OCI-LY7 (cell line): ENCODE data around the gene MARK2. TPM values are rescaled to one million over a fixed set of nuclear protein-coding genes. Genes with fewer than 3 reads are reported as not detected.

Experiments used
- BruUV-seq: library from RNA; stranded (reverse); fragments of 400-500 nt; replicated peaks from 2 replicates; lab custom pipeline; 2021; lab: Mats Ljungman, UMichigan
- CTCF ChIA-PET: fragments of 300-600 bp; sonication (Branson Sonifier 250); formaldehyde crosslinking; loops from one replicate; lab custom pipeline; 2022; ENCODE audit warnings: antibody characterized with exemption; ENCODE audit not compliant: unreplicated experiment; lab: Charles Lee
- POLR2A ChIA-PET: fragments of 300-600 bp; sonication (Branson Sonifier 250); formaldehyde crosslinking; loops from one replicate; lab custom pipeline; 2022; ENCODE audit warnings: antibody characterized with exemption; lab: Charles Lee
- DNase-seq: peaks from one replicate; pipeline ENCODE4 v3.0.0-alpha.2; 2015; ENCODE audit warnings: low spot score
- H2AFZ ChIP-seq: fragments of 200-600 bp; sonication (generic), shearing (Covaris generic); 2 replicates; pipeline ENCODE4 v1.6.1; 2014; ENCODE audit warnings: mild to moderate bottlenecking, antibody characterized with exemption, low read length, moderate library complexity
- H3K27ac ChIP-seq: fragments of 200-600 bp; sonication (generic); 2 replicates; pipeline ENCODE4 v1.5.1; 2014; ENCODE audit warnings: mixed run types, low read depth, mild to moderate bottlenecking, moderate library complexity, low read length, inconsistent platforms; ENCODE audit not compliant: poor library complexity, severe bottlenecking
- H3K36me3 ChIP-seq: fragments of 200-600 bp; sonication (generic); 2 replicates; pipeline ENCODE4 v1.6.1; 2014; ENCODE audit warnings: mild to moderate bottlenecking, antibody characterized with exemption, low read length, moderate library complexity, mixed read lengths; ENCODE audit not compliant: insufficient read depth
- H3K4me1 ChIP-seq: fragments of 200-600 bp; sonication (generic); 2 replicates; pipeline ENCODE4 v1.5.1; 2014; ENCODE audit warnings: mild to moderate bottlenecking, low read length; ENCODE audit not compliant: insufficient read depth, poor library complexity, severe bottlenecking
- H3K4me2 ChIP-seq: fragments of 200-600 bp; sonication (generic); 2 replicates; pipeline ENCODE4 v1.6.1; 2014; ENCODE audit warnings: mild to moderate bottlenecking, low read length
- H3K4me3 ChIP-seq: fragments of 200-600 bp; sonication (generic); 2 replicates; pipeline ENCODE4 v1.5.1; 2014; ENCODE audit warnings: mild to moderate bottlenecking, low read depth, low read length; ENCODE audit not compliant: poor library complexity, severe bottlenecking
- H3K79me2 ChIP-seq: fragments of 200-600 bp; sonication (generic); 2 replicates; pipeline ENCODE4 v1.6.1; 2016; ENCODE audit warnings: low read depth, mild to moderate bottlenecking, low read length, moderate library complexity, mixed read lengths; ENCODE audit not compliant: insufficient read depth
- H3K9me2 ChIP-seq: fragments of 200-600 bp; sonication (generic); 2 replicates; pipeline ENCODE4 v1.6.1; 2016; ENCODE audit warnings: mild to moderate bottlenecking, low read length, mixed read lengths; ENCODE audit not compliant: insufficient read depth
- H3K9me3 ChIP-seq: fragments of 200-600 bp; sonication (generic); 2 replicates; pipeline ENCODE4 v1.6.1; 2014; ENCODE audit warnings: mild to moderate bottlenecking, mixed run types, low read length, mixed read lengths
- H4K20me1 ChIP-seq: fragments of 200-600 bp; sonication (generic); 2 replicates; pipeline ENCODE4 v1.6.1; 2014; ENCODE audit warnings: mild to moderate bottlenecking, antibody characterized with exemption, low read length, moderate library complexity, mixed read lengths; ENCODE audit not compliant: insufficient read depth
- CTCF ChIP-seq: fragments of 200-600 bp; sonication (generic); conservative IDR thresholded peaks from 2 replicates; pipeline ENCODE4 v1.5.1; 2014; ENCODE audit warnings: mild to moderate bottlenecking, antibody characterized with exemption, low read length, moderate library complexity, mixed read lengths
- EZH2phosphoT487 ChIP-seq: fragments of 200-600 bp; sonication (generic); IDR thresholded peaks from 2 replicates; pipeline ENCODE4 v1.6.1; 2018; ENCODE audit warnings: low read depth, borderline replicate concordance, mild to moderate bottlenecking, mixed run types, antibody characterized with exemption, low read length, moderate library complexity, mixed read lengths
- intact Hi-C: fragments of 100-400 bp; cut with micrococcal nuclease; formaldehyde crosslinking; loops from one replicate; pipeline ENCODE4 v1.10.0; 2022; ENCODE audit not compliant: unreplicated experiment
- total RNA-seq, 2 experiments: library from RNA; depleted of rRNA in 1 of 2; stranded (reverse); fragments of >200 nt in 1 of 2; shearing (Covaris generic) in 1 of 2; gene quantifications; 2 replicates each; pipeline ENCODE4 v1.2.3, GENCODE V29; 2014 to 2022

The MARK2 gene
- total RNA-seq, 2 experiments from 2014 or later, result 22.7 to 45.4 TPM

DNA sequence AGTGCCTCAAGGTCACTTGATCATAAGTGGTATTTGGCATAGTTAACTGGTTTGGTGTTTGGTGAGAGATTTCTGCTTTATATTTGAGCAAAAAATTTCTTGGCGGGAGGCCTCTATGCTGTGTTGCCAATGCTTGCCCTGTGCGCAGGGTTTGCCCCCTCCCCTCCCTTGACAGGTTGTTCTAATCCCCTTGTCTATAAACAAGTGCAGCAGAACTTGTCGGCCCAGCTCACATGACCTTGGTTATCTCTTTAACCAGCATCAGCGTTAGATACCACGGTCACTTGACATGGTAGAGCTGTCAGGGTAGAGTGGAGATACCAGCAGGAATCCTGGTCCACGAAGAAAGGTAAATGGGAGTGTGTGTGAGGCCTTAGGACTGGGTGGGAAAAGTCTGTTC is 35.6 kb downstream of the MARK2 start:
- POLR2A ChIA-PET, result interaction anchor here (0.6 kb wide), 1 partner anchor 31 kb away, joined by 3 read pairs; no protein-coding TSS in a partner anchor
- DNase-seq, result no peak
- no peak overlapping the region for H3K4me2 ChIP-seq
- H3K9me3 ChIP-seq, result no peaks in the 10 kb centered on the region
- no peak overlapping the region for H2AFZ ChIP-seq
- H3K27ac ChIP-seq, result no peak overlapping the region
- H3K9me2 ChIP-seq, result no peaks in the 10 kb centered on the region
- peaks cover 67% of the 10 kb centered on the region for H3K79me2 ChIP-seq
- intact Hi-C loops, result no loop called here
- peaks cover 73% of the 10 kb centered on the region for H3K36me3 ChIP-seq
- BruUV-seq, result no TSS peak
- TF ChIP-seq EZH2phosphoT487 (no peak), CTCF (no peak)
- H3K4me3 ChIP-seq, result no peak overlapping the region
- CTCF ChIA-PET, result no interaction called here
- H3K4me1 ChIP-seq, result no peaks in the 10 kb centered on the region
- peaks cover 8% of the 10 kb centered on the region; the same call in 1 of the 2 replicates for H4K20me1 ChIP-seq

- ChIA-PET CTCF (interaction anchor here (0.6 kb wide), 2 partner anchors 63 to 69 kb away, joined by 3 read pairs; partner anchors contain the start of gene NAA40), POLR2A (interaction anchor here (1.0 to 1.3 kb wide), 3 partner anchors 9 to 37 kb away, joined by 3 to 6 read pairs (median 6); partner anchors contain the start of gene MARK2)
- TF ChIP-seq CTCF (no peak), EZH2phosphoT487 (no peak)
- H3K4me3 ChIP-seq, result no peak overlapping the region
- DNase-seq, result no peak
- H3K27ac ChIP-seq, result no peak overlapping the region
- no peak overlapping the region for H3K4me2 ChIP-seq
- H3K4me1 ChIP-seq, result no peaks in the 10 kb centered on the region
- H3K9me3 ChIP-seq, result no peaks in the 10 kb centered on the region
- intact Hi-C loops, result no loop called here
- H2AFZ ChIP-seq, result no peak overlapping the region
- H3K36me3 ChIP-seq, result peaks cover 65% of the 10 kb centered on the region
- peaks cover 9% of the 10 kb centered on the region; the same call in 1 of the 2 replicates for H4K20me1 ChIP-seq
- H3K9me2 ChIP-seq, result no peaks in the 10 kb centered on the region
- H3K79me2 ChIP-seq, result peaks cover 67% of the 10 kb centered on the region
- no TSS peak for BruUV-seq
These were observed 36.7 kb downstream of the MARK2 start for GRCh38 chr11:63875506-63876065.

GRCh38 chr11:63876616-63877015 is 37.7 kb downstream of the MARK2 start:
- Histone ChIP-seq H3K4me3 (no peak overlapping the region), H3K4me2 (no peak overlapping the region), H3K9me3 (no peaks in the 10 kb centered on the region), H3K36me3 (peaks cover 64% of the 10 kb centered on the region), H4K20me1 (peaks cover 9% of the 10 kb centered on the region; the same call in 1 of the 2 replicates), H3K9me2 (no peaks in the 10 kb centered on the region), H2AFZ (no peak overlapping the region), H3K27ac (no peak overlapping the region), H3K79me2 (peaks cover 65% of the 10 kb centered on the region), H3K4me1 (no peaks in the 10 kb centered on the region)
- intact Hi-C loops, result no loop called here
- no TSS peak for BruUV-seq
- POLR2A ChIA-PET, result interaction anchor here (0.6 to 1.3 kb wide), 6 partner anchors 9 to 38 kb away, joined by 3 to 6 read pairs (median 3); partner anchors contain the start of gene MARK2
- CTCF ChIA-PET, result no interaction called here
- DNase-seq, result no peak
- TF ChIP-seq CTCF, result no peak
- TF ChIP-seq EZH2phosphoT487, result no peak
